ENCODE data around the gene MGAT4D. TPM values are rescaled to one million over a fixed set of nuclear protein-coding genes. Genes with fewer than 3 reads are reported as not detected.

MGAT4D gene
- total and polyA plus RNA-seq, 2 donors (not counting 1 experiment from before 2014, with no cell fraction given) = not detected

- Histone ChIP-seq H2AFZ (ENCODE audit: low read length) (no peak overlapping the region), H3K27me3 (ENCODE audit: control insufficient read depth, insufficient read depth, low read length) (peaks cover 33% of the 10 kb centered on the region), H3K36me3 (ENCODE audit: control insufficient read depth, insufficient read depth, low read length) (no peaks in the 10 kb centered on the region), H3K4me3 (replicated peaks in 1 of 4; ENCODE audit: control extremely low read depth in 1 of 4, insufficient read depth in 1 of 4, low read depth in 3 of 4, low read length in 4 of 4) (no peak overlapping the region), H3K27ac (ENCODE audit: insufficient read depth, low read length) (no peak overlapping the region), H3K4me1 (ENCODE audit: control insufficient read depth, extremely low read depth, insufficient read depth, low read length) (no peaks in the 10 kb centered on the region), H3K9me3 (ENCODE audit: control insufficient read depth, insufficient read depth, low read depth, low read length) (no peaks in the 10 kb centered on the region), H3K79me2 (ENCODE audit: control insufficient read depth, insufficient read depth, low read length) (no peaks in the 10 kb centered on the region), H3K9ac (ENCODE audit: insufficient read depth, low read length) (no peak overlapping the region), H4K20me1 (ENCODE audit: control insufficient read depth, extremely low read depth, insufficient read depth, low read length) (peaks cover 2% of the 10 kb centered on the region), H3K4me2 (ENCODE audit: extremely low read depth, insufficient read depth, low read length) (no peak overlapping the region)
- no peak for DNase-seq (ENCODE audit: low read depth in 2 of 2)
- TF ChIP-seq CTCF (conservative IDR thresholded peaks at IDR 0.05 in 1 of 2, IDR thresholded peaks at IDR 0.05 in 1 of 2; ENCODE audit: low read depth in 1 of 2, low read length in 2 of 2) (no peak), EZH2 (IDR thresholded peaks at IDR 0.05; ENCODE audit: low read length, missing control alignments) (no peak)
These were observed 1.3 kb upstream of the MGAT4D start for GRCh38 chr4:140499391-140499790.

- no peak overlapping the region for H3K4me3 ChIP-seq (replicated peaks in 1 of 4; ENCODE audit: control extremely low read depth in 1 of 4, insufficient read depth in 1 of 4, low read depth in 3 of 4, low read length in 4 of 4)
- no peak overlapping the region for H3K4me2 ChIP-seq (ENCODE audit: extremely low read depth, insufficient read depth, low read length)
- no peaks in the 10 kb centered on the region for H3K79me2 ChIP-seq (ENCODE audit: control insufficient read depth, insufficient read depth, low read length)
- no peak for DNase-seq (ENCODE audit: low read depth in 2 of 2)
- no peaks in the 10 kb centered on the region for H3K9me3 ChIP-seq (ENCODE audit: control insufficient read depth, insufficient read depth, low read depth, low read length)
- no peak overlapping the region for H3K27ac ChIP-seq (ENCODE audit: insufficient read depth, low read length)
- H3K27me3 ChIP-seq (ENCODE audit: control insufficient read depth, insufficient read depth, low read length) = peaks cover 33% of the 10 kb centered on the region
- no peak overlapping the region for H2AFZ ChIP-seq (ENCODE audit: low read length)
- no peaks in the 10 kb centered on the region for H3K4me1 ChIP-seq (ENCODE audit: control insufficient read depth, extremely low read depth, insufficient read depth, low read length)
- H3K36me3 ChIP-seq (ENCODE audit: control insufficient read depth, insufficient read depth, low read length) = no peaks in the 10 kb centered on the region
- no peak for TF ChIP-seq EZH2 (IDR thresholded peaks at IDR 0.05; ENCODE audit: low read length, missing control alignments)
- no peak for TF ChIP-seq CTCF (conservative IDR thresholded peaks at IDR 0.05 in 1 of 2, IDR thresholded peaks at IDR 0.05 in 1 of 2; ENCODE audit: low read depth in 1 of 2, low read length in 2 of 2)
- no peak overlapping the region for H3K9ac ChIP-seq (ENCODE audit: insufficient read depth, low read length)
- peaks cover 2% of the 10 kb centered on the region for H4K20me1 ChIP-seq (ENCODE audit: control insufficient read depth, extremely low read depth, insufficient read depth, low read length)
These were observed 717 bp downstream of the MGAT4D start for GRCh38 chr4:140497405-140497746.

GRCh38 chr4:140485939-140486338, 12.2 kb downstream of the MGAT4D start:
- no peaks in the 10 kb centered on the region for H3K4me1 ChIP-seq (ENCODE audit: control insufficient read depth, extremely low read depth, insufficient read depth, low read length)
- no peaks in the 10 kb centered on the region for H3K9me3 ChIP-seq (ENCODE audit: control insufficient read depth, insufficient read depth, low read depth, low read length)
- H3K36me3 ChIP-seq (ENCODE audit: control insufficient read depth, insufficient read depth, low read length) = no peaks in the 10 kb centered on the region
- DNase-seq (ENCODE audit: low read depth in 2 of 2) = no peak
- H3K27me3 ChIP-seq (ENCODE audit: control insufficient read depth, insufficient read depth, low read length) = no peaks in the 10 kb centered on the region
- H3K27ac ChIP-seq (ENCODE audit: insufficient read depth, low read length) = no peak overlapping the region
- H4K20me1 ChIP-seq (ENCODE audit: control insufficient read depth, extremely low read depth, insufficient read depth, low read length) = no peaks in the 10 kb centered on the region
- H3K4me2 ChIP-seq (ENCODE audit: extremely low read depth, insufficient read depth, low read length) = no peak overlapping the region
- H3K79me2 ChIP-seq (ENCODE audit: control insufficient read depth, insufficient read depth, low read length) = no peaks in the 10 kb centered on the region
- no peak overlapping the region for H3K9ac ChIP-seq (ENCODE audit: insufficient read depth, low read length)
- H3K4me3 ChIP-seq (replicated peaks in 1 of 4; ENCODE audit: control extremely low read depth in 1 of 4, insufficient read depth in 1 of 4, low read depth in 3 of 4, low read length in 4 of 4) = no peak overlapping the region
- TF ChIP-seq EZH2 (IDR thresholded peaks at IDR 0.05; ENCODE audit: low read length, missing control alignments) = no peak
- no peak for TF ChIP-seq CTCF (conservative IDR thresholded peaks at IDR 0.05 in 1 of 2, IDR thresholded peaks at IDR 0.05 in 1 of 2; ENCODE audit: low read depth in 1 of 2, low read length in 2 of 2)
- H2AFZ ChIP-seq (ENCODE audit: low read length) = no peak overlapping the region
